Mesothelial cell of epicardium (in vitro differentiated cells): Measurements from ENCODE around the gene PUSL1. TPM values are rescaled to one million over a fixed set of nuclear protein-coding genes. Genes with fewer than 3 reads are reported as not detected.

Experiments used
- DNase-seq, 2 experiments: peaks; one replicate each; pipeline ENCODE4 v3.0.0; 2021; ENCODE audit warnings: low spot score in 2 of 2; ENCODE audit not compliant: unreplicated experiment in 2 of 2
- H3K27ac Mint-ChIP-seq: 2 replicates; pipeline ENCODE4 v1.8.0; 2021; ENCODE audit warnings: mixed read lengths
- H3K27me3 Mint-ChIP-seq: 2 replicates; pipeline ENCODE4 v1.8.0; 2021; ENCODE audit warnings: low read depth, mixed read lengths
- H3K36me3 Mint-ChIP-seq: 2 replicates; pipeline ENCODE4 v1.8.0; 2021; ENCODE audit warnings: mixed read lengths
- H3K4me1 Mint-ChIP-seq: 2 replicates; pipeline ENCODE4 v1.8.0; 2021; ENCODE audit warnings: mixed read lengths
- H3K4me3 Mint-ChIP-seq: 2 replicates; pipeline ENCODE4 v1.8.0; 2021; ENCODE audit warnings: mild to moderate bottlenecking, moderate library complexity, mixed read lengths
- H3K9me3 Mint-ChIP-seq: 2 replicates; pipeline ENCODE4 v1.8.0; 2021; ENCODE audit warnings: mixed read lengths
- CTCF ChIP-seq: fragments of 200-600 bp; sonication (generic); IDR thresholded peaks from one replicate; pipeline ENCODE4 v1.5.0; 2021; ENCODE audit warnings: antibody characterized with exemption; ENCODE audit not compliant: unreplicated experiment
- total RNA-seq: library from RNA; stranded (reverse); gene quantifications from 3 replicates; pipeline ENCODE4 v1.2.1, GENCODE V29; 2021

Gene PUSL1
- total RNA-seq, 1 donor from 2014 or later: 12.7 TPM

- Mint-ChIP-seq H3K27me3 (no peaks in the 10 kb centered on the region), H3K4me1 (peaks cover 26% of the 10 kb centered on the region), H3K4me3 (peak overlapping the region; percentile 72), H3K9me3 (no peaks in the 10 kb centered on the region), H3K27ac (no peak overlapping the region), H3K36me3 (peaks cover 2% of the 10 kb centered on the region)
- no peak for TF ChIP-seq CTCF
- DNase-seq: peak in 1 of 2 experiments; percentile 62
Measured at GRCh38 chr1:1308756-1309250, 406 bp downstream of the PUSL1 start.

- Mint-ChIP-seq H3K27me3 (no peaks in the 10 kb centered on the region), H3K27ac (no peak overlapping the region)
- no peak for DNase-seq
Measured at GRCh38 chr1:1309251-1310108, 1.1 kb downstream of the PUSL1 start.

GRCh38 chr1:1310109-1310385 lies 1.6 kb downstream of the PUSL1 start:
- H3K4me1 Mint-ChIP-seq: peaks cover 22% of the 10 kb centered on the region
- H3K9me3 Mint-ChIP-seq: no peaks in the 10 kb centered on the region
- peaks cover 2% of the 10 kb centered on the region for H3K36me3 Mint-ChIP-seq

More at GRCh38 chr1:1309251-1310108, 1.1 kb downstream of the PUSL1 start:
- Mint-ChIP-seq H3K4me3 (peak overlapping the region; percentile 68), H3K4me1 (peaks cover 24% of the 10 kb centered on the region), H3K36me3 (peaks cover 2% of the 10 kb centered on the region), H3K9me3 (no peaks in the 10 kb centered on the region)
- TF ChIP-seq CTCF: no peak

GRCh38 chr1:1310476-1311053 lies 2.2 kb downstream of the PUSL1 start:
- TF ChIP-seq CTCF: no peak
- peaks cover 20% of the 10 kb centered on the region for H3K4me1 Mint-ChIP-seq
- H3K27me3 Mint-ChIP-seq: no peaks in the 10 kb centered on the region
- H3K4me3 Mint-ChIP-seq: peak overlapping the region; percentile 15
- no peak for DNase-seq
- H3K27ac Mint-ChIP-seq: no peak overlapping the region
- no peaks in the 10 kb centered on the region for H3K9me3 Mint-ChIP-seq
- peaks cover 2% of the 10 kb centered on the region for H3K36me3 Mint-ChIP-seq

More at GRCh38 chr1:1310109-1310385, 1.6 kb downstream of the PUSL1 start:
- H3K27me3 Mint-ChIP-seq: no peaks in the 10 kb centered on the region
- H3K27ac Mint-ChIP-seq: no peak overlapping the region
- no peak for TF ChIP-seq CTCF
- H3K4me3 Mint-ChIP-seq: peak overlapping the region; percentile 68
- DNase-seq: no peak

- Mint-ChIP-seq H3K4me1 (peaks cover 14% of the 10 kb centered on the region), H3K27me3 (no peaks in the 10 kb centered on the region), H3K4me3 (no peak overlapping the region), H3K27ac (no peak overlapping the region), H3K9me3 (no peaks in the 10 kb centered on the region), H3K36me3 (peaks cover 2% of the 10 kb centered on the region)
- no peak for DNase-seq
- no peak for TF ChIP-seq CTCF
Measured at GRCh38 chr1:1311107-1312104, 3.0 kb downstream of the PUSL1 start.
